GM12801 (cell line): ENCODE results near the gene CGB8.

Experiments used
- TF ChIP-seq, protein P1 (sequence below): IDR thresholded peaks from one replicate; pipeline ENCODE4 v1.5.1; 2011; ENCODE audit warnings: control low read depth; ENCODE audit not compliant: insufficient read length; ENCODE audit errors: extremely low read depth

CGB8 gene

DNA sequence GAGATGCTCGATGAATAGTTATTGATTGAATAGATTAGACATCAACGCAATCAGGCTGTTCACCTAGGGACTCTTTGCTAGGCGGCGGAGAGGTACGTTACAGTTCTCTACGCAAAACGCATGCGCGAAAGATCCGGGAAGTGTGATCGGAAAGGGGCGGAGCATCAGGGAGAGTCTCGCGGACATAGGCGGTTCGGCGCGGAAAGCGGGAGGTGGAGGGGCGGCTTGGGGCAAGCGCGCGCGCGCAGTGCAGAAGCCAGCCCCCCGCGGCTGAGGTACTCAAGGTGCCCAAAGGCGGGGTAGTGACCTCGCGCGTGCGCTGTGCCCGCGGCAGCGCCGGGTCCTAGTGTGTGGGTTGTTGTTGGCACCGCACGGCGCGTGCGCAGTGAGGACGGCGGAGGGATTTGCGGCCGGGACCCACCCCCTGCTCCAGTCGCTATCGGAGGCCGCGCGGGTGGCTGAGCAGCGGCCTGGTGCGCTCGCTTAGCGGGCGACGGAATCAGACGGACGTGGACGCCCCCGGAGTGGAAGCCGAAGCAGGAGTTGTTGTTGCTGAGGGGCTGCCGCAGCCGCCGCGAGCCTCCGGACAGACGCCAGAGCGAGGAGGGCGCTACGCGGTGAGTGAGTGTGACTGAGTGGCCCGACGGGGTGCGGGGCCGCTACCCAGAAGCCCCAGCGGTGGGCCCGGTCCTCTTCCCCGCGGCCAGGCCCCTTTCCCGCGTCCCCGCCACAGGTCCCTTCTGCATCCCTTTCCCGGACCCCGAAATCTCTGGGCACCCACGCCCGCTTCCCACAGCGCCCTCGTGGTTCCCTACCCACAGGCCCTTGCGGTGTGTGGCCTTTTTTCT lies 36.3 kb upstream of the CGB8 start, which contains the start of gene SNRNP70:
SNRNP70 (plus strand) TSS at position 432 of the 848 bp plus-strand sequence. CDS start 964 bp downstream, outside the sequence.
- TF ChIP-seq, protein P1, sequence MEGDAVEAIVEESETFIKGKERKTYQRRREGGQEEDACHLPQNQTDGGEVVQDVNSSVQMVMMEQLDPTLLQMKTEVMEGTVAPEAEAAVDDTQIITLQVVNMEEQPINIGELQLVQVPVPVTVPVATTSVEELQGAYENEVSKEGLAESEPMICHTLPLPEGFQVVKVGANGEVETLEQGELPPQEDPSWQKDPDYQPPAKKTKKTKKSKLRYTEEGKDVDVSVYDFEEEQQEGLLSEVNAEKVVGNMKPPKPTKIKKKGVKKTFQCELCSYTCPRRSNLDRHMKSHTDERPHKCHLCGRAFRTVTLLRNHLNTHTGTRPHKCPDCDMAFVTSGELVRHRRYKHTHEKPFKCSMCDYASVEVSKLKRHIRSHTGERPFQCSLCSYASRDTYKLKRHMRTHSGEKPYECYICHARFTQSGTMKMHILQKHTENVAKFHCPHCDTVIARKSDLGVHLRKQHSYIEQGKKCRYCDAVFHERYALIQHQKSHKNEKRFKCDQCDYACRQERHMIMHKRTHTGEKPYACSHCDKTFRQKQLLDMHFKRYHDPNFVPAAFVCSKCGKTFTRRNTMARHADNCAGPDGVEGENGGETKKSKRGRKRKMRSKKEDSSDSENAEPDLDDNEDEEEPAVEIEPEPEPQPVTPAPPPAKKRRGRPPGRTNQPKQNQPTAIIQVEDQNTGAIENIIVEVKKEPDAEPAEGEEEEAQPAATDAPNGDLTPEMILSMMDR: no peak

- TF ChIP-seq, protein P1: no peak
These were observed 35.5 kb upstream of the CGB8 start for GRCh38 chr19:49084206-49085019.

- TF ChIP-seq, protein P1: no peak
These were observed 32.4 kb upstream of the CGB8 start for GRCh38 chr19:49081273-49081672.

DNA sequence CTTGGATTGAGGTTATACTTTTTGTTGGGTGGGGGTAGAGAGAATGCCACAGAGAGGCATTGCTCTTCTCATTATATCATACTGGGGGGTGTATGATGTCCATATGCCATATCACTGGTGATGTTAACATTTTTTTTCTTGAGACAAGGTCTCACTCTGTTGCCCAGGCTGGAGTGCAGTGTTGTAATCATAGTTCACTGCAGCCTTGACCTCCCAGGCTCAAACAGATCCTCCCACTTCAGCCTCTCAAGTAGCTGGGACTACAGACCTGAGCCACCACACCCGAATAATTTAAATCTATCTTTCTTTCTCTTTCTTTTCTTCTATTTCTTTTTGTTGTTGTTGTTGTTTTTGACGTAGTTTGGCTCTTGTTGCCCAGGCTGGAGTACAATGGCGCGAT lies 31.5 kb upstream of the CGB8 start:
- TF ChIP-seq, protein P1: no peak

- TF ChIP-seq, protein P1: no peak
These were observed 24.8 kb upstream of the CGB8 start for GRCh38 chr19:49073514-49074378.

DNA sequence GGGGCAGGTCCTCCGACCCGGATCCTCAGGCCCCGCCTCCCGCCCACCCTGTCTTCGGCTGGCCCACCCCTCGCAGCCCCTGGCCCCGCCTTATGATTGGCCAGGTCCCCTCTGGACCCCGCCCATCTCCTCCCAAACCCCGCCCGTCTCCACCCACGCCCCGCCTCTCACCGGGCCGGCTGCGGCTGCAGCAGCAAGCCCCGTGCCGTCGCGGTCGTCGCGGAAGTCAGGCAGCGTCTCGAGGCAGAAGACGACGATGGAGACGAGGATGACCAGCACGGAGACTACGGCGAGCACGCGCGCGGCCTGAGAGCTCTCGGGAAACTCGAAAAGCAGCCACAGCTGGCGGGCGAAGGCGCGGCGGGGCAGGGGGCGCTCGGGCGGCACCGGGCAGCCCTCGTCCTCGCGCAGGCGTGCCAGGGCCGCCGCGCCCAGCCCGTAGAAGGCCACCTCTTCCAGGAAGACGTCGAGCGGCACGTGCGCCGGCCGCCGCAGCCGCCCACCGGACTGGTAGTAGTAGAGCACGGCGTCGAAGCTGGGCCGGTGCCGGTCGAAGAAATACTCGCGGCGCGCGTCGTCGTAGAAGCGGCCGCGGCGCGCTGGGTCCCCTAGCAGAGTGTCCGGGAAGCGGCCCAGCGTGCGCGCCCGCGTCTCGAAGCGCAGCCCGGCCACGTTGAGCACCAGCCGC lies 23.1 kb upstream of the CGB8 start:
- TF ChIP-seq, protein P1: no peak
